GM23248 (cell line): ENCODE data around the gene LIX1. TPM values are rescaled to one million over a fixed set of nuclear protein-coding genes. Genes with fewer than 3 reads are reported as not detected.

Source experiments
- DNase-seq: peaks from one replicate; pipeline ENCODE4 v3.0.0-alpha.2; 2015
- H2AFZ ChIP-seq: fragments of 200-600 bp; sonication (generic); 2 replicates; pipeline ENCODE4 v1.6.1; 2016; ENCODE audit warnings: antibody characterized with exemption
- H3F3A ChIP-seq: fragments of 200-600 bp; sonication (generic); 2 replicates; pipeline ENCODE4 v1.6.1; 2016; ENCODE audit warnings: mild to moderate bottlenecking, antibody characterized with exemption, mixed run types; ENCODE audit not compliant: insufficient read depth
- H3K27ac ChIP-seq: fragments of 200-600 bp; sonication (generic); 2 replicates; pipeline ENCODE4 v1.5.1; 2016; ENCODE audit warnings: mild to moderate bottlenecking
- H3K27me3 ChIP-seq: fragments of 200-600 bp; sonication (generic); replicated peaks from 2 replicates; pipeline ENCODE4 v1.6.1; 2016; ENCODE audit warnings: mild to moderate bottlenecking; ENCODE audit not compliant: insufficient read depth
- H3K36me3 ChIP-seq: fragments of 200-600 bp; sonication (generic); 2 replicates; pipeline ENCODE4 v1.6.1; 2016; ENCODE audit warnings: low read depth, mild to moderate bottlenecking
- H3K4me1 ChIP-seq: fragments of 200-600 bp; sonication (generic); 2 replicates; pipeline ENCODE4 v1.6.1; 2016; ENCODE audit warnings: mild to moderate bottlenecking; ENCODE audit not compliant: insufficient read depth
- H3K4me2 ChIP-seq: fragments of 200-600 bp; sonication (generic); one replicate; pipeline ENCODE4 v1.6.1; 2016; ENCODE audit warnings: mild to moderate bottlenecking; ENCODE audit not compliant: unreplicated experiment
- H3K4me3 ChIP-seq: fragments of 200-600 bp; sonication (generic); 2 replicates; pipeline ENCODE4 v1.5.1; 2016; ENCODE audit warnings: mild to moderate bottlenecking
- H3K79me2 ChIP-seq: fragments of 200-600 bp; sonication (generic); 2 replicates; pipeline ENCODE4 v1.6.1; 2016; ENCODE audit warnings: mild to moderate bottlenecking; ENCODE audit not compliant: insufficient read depth
- H3K9ac ChIP-seq: fragments of 200-600 bp; sonication (generic); 2 replicates; pipeline ENCODE4 v1.6.1; 2016; ENCODE audit warnings: mild to moderate bottlenecking
- H3K9me2 ChIP-seq: fragments of 200-600 bp; sonication (generic); 2 replicates; pipeline ENCODE4 v1.6.1; 2016; ENCODE audit warnings: mixed run types, mild to moderate bottlenecking, moderate library complexity; ENCODE audit not compliant: insufficient read depth
- H3K9me3 ChIP-seq: fragments of 200-600 bp; sonication (generic); one replicate; pipeline ENCODE4 v1.6.1; 2017; ENCODE audit warnings: low read depth
- H4K20me1 ChIP-seq: fragments of 200-600 bp; sonication (generic); 2 replicates; pipeline ENCODE4 v1.6.0; 2016; ENCODE audit not compliant: insufficient read depth
- EZH2 ChIP-seq: fragments of 200-600 bp; sonication (generic); IDR thresholded peaks from 2 replicates; pipeline ENCODE4 v1.6.1; 2018; ENCODE audit warnings: antibody characterized with exemption, mild to moderate bottlenecking; ENCODE audit not compliant: insufficient read depth, poor library complexity, severe bottlenecking
- EZH2phosphoT487 ChIP-seq: fragments of 200-600 bp; sonication (generic); IDR thresholded peaks from 2 replicates; pipeline ENCODE4 v1.6.1; 2018; ENCODE audit warnings: antibody characterized with exemption, moderate library complexity, mild to moderate bottlenecking, low read depth; ENCODE audit not compliant: insufficient read depth
- WGBS, 2 experiments: methylation state at CpG; one replicate each; pipeline ENCODE4 v1.1.6; 2015 to 2017; ENCODE audit warnings: low lambda C conversion rate in 2 of 2, low coverage in 1 of 2; ENCODE audit errors: missing lambda C conversion rate in 2 of 2; 5-methylcytosine and 5-hydroxymethylcytosine counted together
- in situ Hi-C: fragments of 300-500 bp; cut with MboI; formaldehyde crosslinking; loops from 2 replicates; pipeline ENCODE4 v1.15.0; 2020
- polyA plus RNA-seq: library from polyadenylated mRNA; unstranded; fragments of >200 nt; fragmentation: Nextera tagmentation; extraction: Ambion mirVana; gene quantifications from 2 replicates; pipeline ENCODE4 v1.2.1, GENCODE V29; 2016
- total RNA-seq: library from RNA; depleted of rRNA; stranded (reverse); fragments of >200 nt; shearing (Covaris generic); gene quantifications from 2 replicates; pipeline ENCODE4 v1.2.3, GENCODE V29; 2014

Gene LIX1
- total and polyA plus RNA-seq, 2 experiments from 2014 or later, result not detected

DNA sequence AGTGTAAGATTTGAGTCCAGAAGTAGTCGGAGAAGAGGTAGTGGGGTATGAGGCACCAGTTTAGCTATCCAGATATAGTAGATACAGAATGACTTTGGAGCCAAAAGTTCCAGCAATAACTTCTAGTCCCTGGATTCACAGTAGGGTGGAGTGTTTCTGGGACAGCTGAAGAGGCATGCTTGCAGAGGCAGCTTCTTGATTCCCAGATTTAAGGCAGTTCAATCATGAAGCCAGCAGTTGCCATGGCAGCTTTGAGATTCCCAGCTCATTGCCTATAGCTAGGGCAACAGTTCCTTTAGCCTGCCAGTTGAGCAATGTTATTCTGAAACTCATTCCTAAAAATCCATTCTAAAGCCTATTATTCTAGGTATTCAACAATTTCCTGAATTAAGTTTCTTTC, 79.2 kb downstream of the LIX1 start:
- Histone ChIP-seq H3K4me1 (no peaks in the 10 kb centered on the region; the same call in 1 of the 2 replicates), H2AFZ (no peak overlapping the region), H4K20me1 (no peaks in the 10 kb centered on the region), H3K79me2 (no peaks in the 10 kb centered on the region), H3K9me3 (no peaks in the 10 kb centered on the region), H3K9ac (no peak overlapping the region), H3K36me3 (no peaks in the 10 kb centered on the region), H3K27ac (no peak overlapping the region), H3K27me3 (peaks cover 19% of the 10 kb centered on the region), H3K4me2 (no peak overlapping the region), H3K9me2 (no peaks in the 10 kb centered on the region), H3K4me3 (no peak overlapping the region), H3F3A (no peaks in the 10 kb centered on the region)
- in situ Hi-C loops, result no loop called here
- WGBS, 2 experiments, result 26 to 32% methylated on average over 1 of the region's 1 CpG
- no peak for DNase-seq
- TF ChIP-seq EZH2, result no peak
- no peak for TF ChIP-seq EZH2phosphoT487

- H3K27me3 ChIP-seq, result peaks cover 25% of the 10 kb centered on the region
- TF ChIP-seq EZH2, result no peak
- no peak for TF ChIP-seq EZH2phosphoT487
- H3K36me3 ChIP-seq, result no peaks in the 10 kb centered on the region
- 72 to 79% methylated on average over 8 of the region's 8 CpGs for WGBS, 2 experiments
- no peaks in the 10 kb centered on the region for H3K79me2 ChIP-seq
- H3K27ac ChIP-seq, result no peak overlapping the region
- no peaks in the 10 kb centered on the region for H3K9me3 ChIP-seq
- no peaks in the 10 kb centered on the region; the same call in 1 of the 2 replicates for H3K4me1 ChIP-seq
- no peak overlapping the region for H3K9ac ChIP-seq
- no peak overlapping the region for H3K4me3 ChIP-seq
- no peaks in the 10 kb centered on the region for H4K20me1 ChIP-seq
- H3K4me2 ChIP-seq, result no peak overlapping the region
- in situ Hi-C loops, result no loop called here
- no peaks in the 10 kb centered on the region for H3K9me2 ChIP-seq
- no peak for DNase-seq
- no peaks in the 10 kb centered on the region for H3F3A ChIP-seq
- no peak overlapping the region for H2AFZ ChIP-seq
Measured at GRCh38 chr5:97062046-97062445, 80.4 kb downstream of the LIX1 start.

DNA sequence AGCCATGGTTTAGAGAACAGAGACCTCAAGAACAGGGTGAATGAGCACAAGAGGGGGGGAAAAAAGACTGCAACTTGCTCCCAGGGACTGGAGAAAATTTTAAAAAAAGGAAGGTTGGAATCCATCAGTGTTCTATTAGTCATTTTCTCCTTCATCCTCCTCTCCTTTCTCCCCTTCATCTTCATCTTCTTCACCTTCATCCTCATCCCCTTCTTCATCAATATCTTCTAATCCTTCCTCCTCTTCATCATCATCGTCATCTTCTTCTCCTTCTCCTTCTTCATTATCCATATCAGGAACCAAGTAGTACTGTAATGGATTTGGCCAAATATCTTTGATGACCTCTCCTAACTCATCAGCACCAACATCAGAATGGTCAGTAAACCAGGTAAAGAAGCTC, 86.1 kb downstream of the LIX1 start:
- WGBS, 2 experiments, result 88 to 93% methylated on average over 1 of the region's 1 CpG
- H3K4me2 ChIP-seq, result no peak overlapping the region
- no peak overlapping the region for H3K27ac ChIP-seq
- in situ Hi-C loops, result no loop called here
- peaks cover 50% of the 10 kb centered on the region for H3K27me3 ChIP-seq
- no peaks in the 10 kb centered on the region for H3K79me2 ChIP-seq
- no peaks in the 10 kb centered on the region for H3K9me3 ChIP-seq
- TF ChIP-seq EZH2 (no peak), EZH2phosphoT487 (no peak)
- H3K4me3 ChIP-seq, result no peak overlapping the region
- no peak overlapping the region for H3K9ac ChIP-seq
- no peaks in the 10 kb centered on the region for H3F3A ChIP-seq
- no peak overlapping the region for H2AFZ ChIP-seq
- H3K4me1 ChIP-seq, result no peaks in the 10 kb centered on the region
- no peaks in the 10 kb centered on the region for H3K9me2 ChIP-seq
- no peak for DNase-seq
- no peaks in the 10 kb centered on the region for H4K20me1 ChIP-seq
- H3K36me3 ChIP-seq, result no peaks in the 10 kb centered on the region

DNA sequence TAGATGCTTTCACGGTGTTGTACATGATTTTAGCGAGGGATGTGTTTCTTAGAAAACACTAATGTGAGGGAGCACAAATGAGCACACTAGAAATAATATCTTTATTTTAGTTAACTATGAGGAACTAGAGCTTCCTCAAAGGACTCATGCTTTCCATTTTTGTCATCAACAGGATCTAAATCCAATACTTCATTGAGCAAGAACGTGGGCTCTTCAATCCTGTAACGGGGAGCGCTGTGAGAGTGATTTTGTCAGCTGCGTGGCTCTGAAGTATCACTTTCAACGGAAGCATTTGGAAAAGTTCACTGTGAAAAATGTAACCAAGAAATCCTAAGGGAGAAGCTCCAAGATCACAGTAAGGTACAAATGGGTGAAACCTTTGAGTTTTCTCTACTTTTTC, 93.2 kb downstream of the LIX1 start:
- TF ChIP-seq EZH2phosphoT487, result no peak
- TF ChIP-seq EZH2, result no peak
- no peaks in the 10 kb centered on the region for H4K20me1 ChIP-seq
- H2AFZ ChIP-seq, result no peak overlapping the region
- H3K4me2 ChIP-seq, result no peak overlapping the region
- DNase-seq, result no peak
- no peak overlapping the region for H3K4me3 ChIP-seq
- H3K27ac ChIP-seq, result no peak overlapping the region
- no peaks in the 10 kb centered on the region for H3K9me3 ChIP-seq
- H3K4me1 ChIP-seq, result peaks cover 5% of the 10 kb centered on the region; the same call in 1 of the 2 replicates
- H3K36me3 ChIP-seq, result no peaks in the 10 kb centered on the region
- 79 to 81% methylated on average over 7 of the region's 7 CpGs for WGBS, 2 experiments
- in situ Hi-C loops, result no loop called here
- peaks cover 33% of the 10 kb centered on the region; the same call in 1 of the 2 replicates for H3K27me3 ChIP-seq
- H3K79me2 ChIP-seq, result no peaks in the 10 kb centered on the region
- no peaks in the 10 kb centered on the region for H3K9me2 ChIP-seq
- no peak overlapping the region for H3K9ac ChIP-seq
- no peaks in the 10 kb centered on the region for H3F3A ChIP-seq

GRCh38 chr5:97047076-97047475, 95.3 kb downstream of the LIX1 start:
- DNase-seq, result no peak
- Histone ChIP-seq H4K20me1 (no peaks in the 10 kb centered on the region), H3K4me1 (peaks cover 5% of the 10 kb centered on the region; the same call in 1 of the 2 replicates), H3K9ac (no peak overlapping the region), H3K9me3 (no peaks in the 10 kb centered on the region), H3K27me3 (peaks cover 24% of the 10 kb centered on the region; the same call in 1 of the 2 replicates), H2AFZ (no peak overlapping the region), H3K4me3 (no peak overlapping the region), H3K79me2 (no peaks in the 10 kb centered on the region), H3K4me2 (no peak overlapping the region), H3K27ac (no peak overlapping the region), H3F3A (no peaks in the 10 kb centered on the region), H3K9me2 (no peaks in the 10 kb centered on the region), H3K36me3 (no peaks in the 10 kb centered on the region)
- no peak for TF ChIP-seq EZH2phosphoT487
- no peak for TF ChIP-seq EZH2
- WGBS, 2 experiments, result 64 to 91% methylated on average over 1 of the region's 1 CpG
- in situ Hi-C loops, result no loop called here
